GM18858 (cell line): ENCODE measurements around the gene DNAJC8.

Experiments
- ATAC-seq: cut with Tn5 transposase; IDR thresholded peaks from one replicate; pipeline ENCODE4 v1.9.1; 2021; ENCODE audit not compliant: unreplicated experiment

Gene DNAJC8

DNA sequence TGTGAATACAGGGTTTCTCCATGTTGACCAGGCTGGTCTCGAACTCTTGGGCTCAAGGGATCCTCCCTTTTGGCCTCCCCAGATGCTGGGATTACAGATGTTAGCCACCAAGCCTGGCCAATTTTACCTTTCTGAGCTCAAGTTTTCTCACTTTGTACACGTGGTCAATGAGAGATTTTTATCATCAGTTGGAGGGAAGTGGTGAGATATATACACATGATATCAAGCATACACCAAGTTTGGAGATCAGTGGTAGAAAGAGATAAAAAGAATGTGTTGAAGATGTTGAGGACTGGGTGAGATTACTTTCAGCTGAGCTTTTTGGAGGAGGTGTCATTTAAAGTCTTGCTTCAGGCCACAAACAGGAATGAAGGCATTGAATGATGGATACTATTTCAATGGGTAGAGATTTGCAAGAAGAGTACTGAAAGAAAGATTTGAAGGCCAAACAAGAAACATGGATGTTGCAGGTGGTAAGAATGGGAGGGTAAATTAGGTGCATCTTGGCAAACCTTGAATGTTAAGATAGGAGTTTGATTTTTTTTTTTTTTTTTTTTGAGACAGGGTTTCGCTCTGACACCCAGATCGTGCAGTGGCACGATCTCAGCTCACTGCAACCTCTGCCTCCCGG is 23.5 kb upstream of the DNAJC8 start:
- no peak for ATAC-seq

- ATAC-seq: no peak
These were observed 17.1 kb upstream of the DNAJC8 start for GRCh38 chr1:28249866-28250295.

DNA sequence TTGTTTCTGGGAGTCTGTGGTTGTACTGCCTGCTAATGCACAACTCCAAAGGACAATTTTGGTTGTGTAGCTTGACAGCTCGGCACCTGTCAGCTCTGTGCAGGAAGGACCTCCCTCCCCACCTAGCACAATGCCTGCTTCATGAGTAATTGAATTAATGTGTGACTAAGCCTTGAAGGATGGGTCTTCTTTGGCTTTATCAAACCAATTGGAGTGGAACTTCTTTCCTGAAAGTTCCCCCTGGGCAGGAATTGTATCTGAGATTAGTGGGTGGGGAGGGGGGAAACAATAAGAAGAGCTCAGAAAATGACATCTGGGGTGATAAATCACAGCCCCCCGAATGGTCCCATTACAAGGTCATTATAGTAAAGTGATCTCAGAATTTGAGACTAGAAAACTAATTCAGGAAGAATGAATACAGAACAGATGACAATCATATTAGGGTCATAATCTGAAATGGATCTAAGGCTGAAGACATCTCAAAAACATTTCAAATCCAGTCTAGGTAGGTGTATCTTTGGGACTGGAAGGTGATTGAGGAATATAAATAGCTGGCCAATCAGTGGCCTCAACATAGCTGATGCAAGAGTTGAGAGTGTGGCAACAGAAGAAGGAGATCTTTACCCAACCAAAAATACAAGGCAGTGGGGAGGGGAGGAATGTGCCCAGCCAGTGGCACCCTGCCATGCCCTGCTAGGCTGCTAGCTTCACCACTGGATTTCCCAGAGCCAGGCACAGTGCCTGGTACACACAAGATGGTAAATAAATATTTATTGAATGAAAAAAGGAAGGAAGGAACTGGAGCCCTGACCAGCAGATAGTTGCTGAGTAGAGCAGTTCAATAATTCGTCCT is 16.4 kb upstream of the DNAJC8 start:
- ATAC-seq: no peak

GRCh38 chr1:28248273-28249012 is 15.6 kb upstream of the DNAJC8 start:
- no peak for ATAC-seq

DNA sequence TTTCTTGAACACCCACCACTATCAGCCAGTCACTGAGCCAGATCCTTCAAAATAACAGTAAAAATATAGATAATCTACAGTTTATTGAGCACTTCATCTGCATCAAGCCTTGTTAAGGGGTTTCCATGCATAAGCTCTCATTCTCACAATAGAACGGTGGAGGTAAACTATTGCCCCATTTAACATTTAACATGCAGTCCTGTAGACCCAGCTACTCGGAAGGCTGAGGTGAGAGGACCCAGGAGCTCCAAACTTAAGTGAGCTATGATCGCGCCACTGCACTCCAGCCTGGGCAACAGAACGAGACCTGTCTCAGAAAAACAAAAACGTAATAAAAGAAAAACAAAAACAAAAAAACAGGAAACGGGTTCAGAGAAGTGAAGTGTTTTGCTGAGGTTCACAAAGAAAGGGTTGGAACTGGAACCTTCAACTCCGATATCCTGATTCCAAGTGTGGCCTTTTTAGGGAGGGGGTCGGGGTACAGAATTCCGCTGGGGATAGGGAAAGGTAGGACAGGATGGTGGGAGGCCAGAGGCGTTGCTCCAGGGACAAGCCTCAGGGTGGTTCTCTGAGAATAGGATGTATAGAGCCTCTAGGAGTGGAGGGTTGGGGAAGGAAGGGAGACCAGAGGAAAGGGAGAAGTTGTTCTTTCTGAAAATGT is 14.9 kb upstream of the DNAJC8 start:
- no peak for ATAC-seq

- no peak for ATAC-seq
These were observed 13.6 kb upstream of the DNAJC8 start for GRCh38 chr1:28246427-28246832.

GRCh38 chr1:28244549-28245251 is 11.9 kb upstream of the DNAJC8 start:
- no peak for ATAC-seq

GRCh38 chr1:28243685-28244311 is 11.0 kb upstream of the DNAJC8 start:
- ATAC-seq: no peak

- no peak for ATAC-seq
These were observed 8.9 kb upstream of the DNAJC8 start for GRCh38 chr1:28241638-28242241.

DNA sequence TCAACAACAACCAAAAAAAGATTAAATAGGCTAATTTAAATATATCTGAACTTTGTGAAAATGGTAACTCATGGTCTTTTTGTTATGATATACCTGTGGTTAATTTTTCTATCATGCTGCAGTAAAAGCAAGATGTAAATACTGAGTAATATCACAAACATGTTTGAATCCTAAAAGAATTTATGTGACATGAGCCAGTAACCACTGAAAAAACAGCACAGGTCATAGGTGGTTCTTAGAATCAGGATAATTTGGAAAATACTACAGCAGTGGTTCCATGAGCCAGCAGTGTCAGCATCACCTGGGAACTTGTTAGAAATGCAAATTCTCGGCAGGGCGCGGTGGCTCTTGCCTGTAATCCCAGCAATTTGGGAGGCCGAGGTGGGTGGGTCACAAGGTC is 7.2 kb upstream of the DNAJC8 start:
- ATAC-seq: no peak

GRCh38 chr1:28239004-28239403 is 6.2 kb upstream of the DNAJC8 start:
- no peak for ATAC-seq

DNA sequence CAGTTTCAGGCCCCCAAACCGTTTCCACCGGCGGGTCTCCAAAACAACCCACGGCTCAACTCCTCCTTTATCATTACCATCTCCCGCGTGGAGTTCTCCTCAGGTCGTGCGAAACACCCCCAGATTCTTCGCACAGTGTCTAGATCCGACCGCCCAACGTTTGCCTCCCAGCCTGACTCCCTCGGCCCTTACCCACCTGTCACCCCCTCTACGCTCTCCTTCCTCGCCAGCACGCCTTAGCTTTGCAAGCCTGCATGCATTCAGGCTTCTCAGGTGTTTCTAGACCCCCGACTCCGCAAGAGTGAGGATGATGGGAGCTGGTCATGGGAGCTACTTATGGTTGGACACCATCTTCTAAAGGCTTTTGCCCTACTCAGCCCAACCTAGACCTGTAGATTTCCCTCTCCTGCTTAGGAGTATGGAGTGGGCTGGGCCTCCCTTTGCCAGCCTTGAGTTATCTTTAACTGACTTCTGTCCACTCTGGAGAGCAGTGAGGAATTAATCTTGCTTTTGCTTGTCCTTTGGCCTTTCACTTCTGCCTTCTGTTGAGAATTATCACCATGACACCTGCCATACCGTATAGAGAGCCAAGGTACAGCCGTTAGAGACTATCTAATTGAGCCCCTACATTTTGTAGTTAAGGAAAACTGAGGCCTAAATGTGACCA is 4.0 kb upstream of the DNAJC8 start:
- no peak for ATAC-seq

GRCh38 chr1:28235755-28236655 is 3.2 kb upstream of the DNAJC8 start, which contains the start of gene ATP5IF1:
TSS of gene ATP5IF1 (plus strand) at chr1:28236124. CDS start at chr1:28236184, 60 bp downstream.
- peak; percentile 77 for ATAC-seq

DNA sequence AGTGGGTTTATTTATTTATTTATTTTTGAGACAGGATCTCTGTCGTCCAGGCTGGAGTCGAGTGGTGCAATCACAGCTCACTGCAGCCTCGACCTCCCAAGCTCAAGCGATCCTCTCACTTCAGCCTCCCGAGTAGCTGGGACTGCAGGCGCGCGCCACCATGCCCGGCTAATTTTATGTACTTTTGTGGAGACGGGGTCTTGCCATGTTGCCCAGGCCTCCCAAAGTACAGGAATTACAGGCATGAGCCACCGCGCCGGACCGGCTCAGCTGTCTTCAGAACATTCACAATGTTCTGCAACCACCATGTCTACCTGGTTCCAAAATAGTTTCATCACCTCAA is 406 bp upstream of the DNAJC8 start:
- no peak for ATAC-seq

DNA sequence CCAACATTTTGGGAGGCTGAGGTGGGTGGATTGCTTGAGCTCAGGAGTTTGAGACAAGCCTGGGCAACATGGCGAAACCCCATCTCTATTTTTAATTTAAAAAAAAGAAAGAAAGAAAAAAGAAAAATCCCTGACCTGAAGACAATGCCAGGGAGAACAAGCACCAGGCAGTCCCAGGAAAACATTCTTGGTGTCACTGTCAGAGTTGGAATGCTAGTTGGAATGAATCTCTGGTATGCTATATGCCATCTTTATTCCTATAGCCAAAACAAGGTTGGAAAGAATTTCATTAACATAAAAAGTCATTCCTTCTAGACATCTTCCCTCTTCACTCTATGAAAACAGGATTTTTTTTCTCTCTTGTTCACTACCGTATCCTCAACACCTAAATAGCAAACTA is 2.8 kb downstream of the DNAJC8 start:
- no peak for ATAC-seq

DNA sequence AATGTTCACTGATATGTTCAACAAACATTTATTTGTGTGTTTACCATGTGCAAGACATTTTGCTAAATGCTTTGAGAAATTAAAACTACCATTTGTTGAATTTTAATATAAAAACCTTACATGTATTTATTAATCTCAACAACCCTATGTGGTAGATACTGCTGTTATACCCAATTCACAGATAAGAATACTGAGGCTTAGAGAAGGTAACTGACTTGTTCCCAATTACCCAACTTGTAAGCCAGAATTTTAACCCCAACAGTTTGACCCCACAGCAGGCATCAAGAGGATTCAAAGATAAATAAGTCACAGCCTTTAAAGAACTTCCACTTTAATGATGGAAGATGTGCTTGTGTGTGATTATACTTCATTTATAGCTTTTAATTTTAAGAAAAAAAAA is 3.7 kb downstream of the DNAJC8 start:
- no peak for ATAC-seq

GRCh38 chr1:28213315-28213714 is 19.5 kb downstream of the DNAJC8 start:
- no peak for ATAC-seq

GRCh38 chr1:28209700-28210099 is 23.1 kb downstream of the DNAJC8 start:
- no peak for ATAC-seq
